Activated CD4-positive, alpha-beta memory T cell treated with anti-CD3 and anti-CD28 coated beads, Interleukin-2, amount 10 ng/mL, durations not matched to agents 7 days and 5 days (primary cell): ENCODE results near the gene RHOF. TPM values are rescaled to one million over a fixed set of nuclear protein-coding genes. Genes with fewer than 3 reads are reported as not detected.
A peak's percentile ranks its signal among the peaks of the same experiment; 100 is the strongest.
"Not testable (repeated sequence)": the region's sequence is repeated elsewhere in the genome, so short reads cannot be mapped to it uniquely, and the experiment has no call there.

Source experiments
- CTCF ChIA-PET: fragments of 350-600 bp; sonication (Branson Sonifier 250); formaldehyde crosslinking; loops from one replicate; lab custom pipeline; 2021; ENCODE audit warnings: antibody characterized with exemption, inconsistent platforms; lab: Charles Lee
- POLR2A ChIA-PET: fragments of 350-600 bp; sonication (Branson Sonifier 250); formaldehyde crosslinking; loops from one replicate; lab custom pipeline; 2021; ENCODE audit warnings: antibody characterized with exemption; lab: Charles Lee
- DNase-seq: peaks from one replicate; pipeline ENCODE4 v3.0.0-alpha.2; 2020
- H3K27ac Mint-ChIP-seq: one replicate; pipeline ENCODE4 v1.8.0; 2021; ENCODE audit warnings: mild to moderate bottlenecking, mixed read lengths
- H3K27me3 Mint-ChIP-seq: one replicate; pipeline ENCODE4 v1.8.0; 2021; ENCODE audit warnings: mixed read lengths
- H3K36me3 Mint-ChIP-seq: one replicate; pipeline ENCODE4 v1.8.0; 2021; ENCODE audit warnings: low read depth, mixed read lengths
- H3K4me1 Mint-ChIP-seq: one replicate; pipeline ENCODE4 v1.8.0; 2021; ENCODE audit warnings: mixed read lengths
- H3K4me3 Mint-ChIP-seq: one replicate; pipeline ENCODE4 v1.8.0; 2021; ENCODE audit warnings: mild to moderate bottlenecking, mixed read lengths
- H3K9me3 Mint-ChIP-seq: one replicate; pipeline ENCODE4 v1.8.0; 2021; ENCODE audit warnings: mixed read lengths
- total RNA-seq, 2 experiments: library from RNA; stranded (reverse); gene quantifications; one replicate each; pipeline ENCODE4 v1.2.3, GENCODE V29; 2021

Gene RHOF
- total RNA-seq, 2 experiments from 2014 or later: 157 to 163 TPM

DNA sequence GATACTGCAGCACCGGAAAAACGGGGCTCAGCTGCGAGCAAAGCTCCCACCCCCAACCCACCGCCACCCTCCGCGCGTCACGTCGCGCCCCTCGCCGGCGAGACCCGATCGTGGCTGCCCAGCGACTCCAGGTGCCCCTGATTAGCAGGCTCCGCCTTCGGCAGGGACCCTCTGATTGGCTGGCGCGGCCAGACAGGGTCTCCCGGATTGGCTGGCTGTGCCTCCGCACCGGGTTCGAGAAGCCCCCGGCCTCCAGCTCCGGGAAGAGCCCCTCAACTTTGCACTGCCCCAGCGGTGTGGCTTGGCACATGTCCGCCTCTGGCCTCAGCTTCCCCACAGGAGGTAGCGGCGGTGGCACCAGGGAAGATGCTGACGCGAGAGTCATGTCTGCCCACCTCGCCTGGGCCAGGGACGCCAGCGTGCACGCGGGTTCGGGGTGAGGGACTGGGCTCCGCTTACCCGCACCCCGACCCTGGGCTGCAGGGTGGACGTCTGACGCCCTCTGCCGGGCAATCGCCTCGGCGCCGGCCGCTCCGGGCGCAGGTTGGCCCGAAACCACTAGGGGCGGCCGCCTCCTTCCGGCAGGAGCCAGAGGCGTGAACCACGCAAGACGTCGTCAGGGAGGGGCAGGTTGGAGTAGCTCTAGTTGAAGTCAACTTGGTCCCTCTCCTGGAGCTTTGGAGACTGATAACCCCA lies 498 bp upstream of the RHOF start:
- Mint-ChIP-seq H3K4me3 (peak overlapping the region; percentile 92), H3K9me3 (no peaks in the 10 kb centered on the region), H3K27me3 (no peaks in the 10 kb centered on the region), H3K27ac (peak overlapping the region; percentile 90), H3K36me3 (peaks cover 51% of the 10 kb centered on the region), H3K4me1 (peaks cover 60% of the 10 kb centered on the region)
- ChIA-PET POLR2A (interaction anchor here (0.6 to 32.8 kb wide), 19 partner anchors 7 to 1440 kb away, joined by 3 to 1170 read pairs (median 4); partner anchors contain the start of genes ORAI1, PSMD9, RHOF and RNF34), CTCF (interaction anchor here (0.6 to 19.6 kb wide), 62 partner anchors 13 to 1501 kb away, joined by 3 to 683 read pairs (median 5); partner anchors contain the start of genes CFAP251, DIABLO, KDM2B and PSMD9)
- DNase-seq: peak; percentile 97

DNA sequence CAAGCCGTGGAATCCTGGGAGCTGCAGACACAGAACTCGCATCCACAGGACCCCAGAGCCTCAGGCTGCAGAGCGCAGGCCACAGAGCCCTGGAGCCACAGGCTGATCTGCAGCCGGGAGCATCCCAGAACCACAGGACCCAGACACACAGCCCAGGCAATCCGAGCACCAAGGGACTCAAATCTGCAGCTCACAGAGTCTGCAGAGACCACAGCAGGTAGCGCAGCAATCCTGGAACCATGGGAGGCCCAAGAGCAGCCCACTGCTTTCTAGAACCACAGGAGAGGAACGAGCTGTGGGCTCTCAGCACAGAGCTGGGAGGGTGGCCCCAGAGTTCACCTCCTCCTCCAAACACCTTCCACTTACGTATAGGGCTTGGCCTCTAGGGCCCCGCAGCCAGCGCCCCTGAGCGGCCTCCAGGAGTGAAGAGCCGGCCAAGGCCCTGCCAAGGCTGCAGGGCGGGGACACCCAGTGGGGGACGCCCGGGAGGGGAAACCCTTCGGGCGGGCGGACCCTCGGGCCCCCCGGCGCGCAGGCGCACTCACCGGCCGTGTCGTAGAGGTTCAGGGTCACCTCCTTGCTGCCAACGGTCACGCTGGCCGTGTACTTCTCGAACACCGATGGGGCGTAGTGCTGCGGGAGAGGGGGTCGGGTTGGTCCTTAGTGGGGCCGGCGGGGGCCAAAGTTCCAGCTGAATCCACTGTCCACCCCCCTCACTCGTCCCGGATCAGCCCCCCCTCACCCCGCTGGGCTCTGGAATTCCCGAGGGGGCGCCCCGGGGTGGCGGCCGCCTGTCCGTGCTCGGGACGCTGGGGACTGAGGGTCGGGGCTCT lies 665 bp downstream of the RHOF start:
- Mint-ChIP-seq H3K27me3 (no peaks in the 10 kb centered on the region), H3K4me3 (peak overlapping the region; percentile 92), H3K27ac (peak overlapping the region; percentile 99), H3K4me1 (peaks cover 61% of the 10 kb centered on the region), H3K9me3 (no peaks in the 10 kb centered on the region), H3K36me3 (peaks cover 45% of the 10 kb centered on the region)
- POLR2A ChIA-PET: interaction anchor here (0.8 to 32.8 kb wide), 9 partner anchors 5 to 288 kb away, joined by 3 to 1170 read pairs (median 9); partner anchors contain the start of genes ORAI1, PSMD9, RHOF and SETD1B
- peak; percentile 72 for DNase-seq
- CTCF ChIA-PET: interaction anchor here (0.5 to 19.6 kb wide), 15 partner anchors 14 to 734 kb away, joined by 3 to 683 read pairs (median 16); partner anchors contain the start of genes KDM2B, KNTC1, PSMD9 and RSRC2

DNA sequence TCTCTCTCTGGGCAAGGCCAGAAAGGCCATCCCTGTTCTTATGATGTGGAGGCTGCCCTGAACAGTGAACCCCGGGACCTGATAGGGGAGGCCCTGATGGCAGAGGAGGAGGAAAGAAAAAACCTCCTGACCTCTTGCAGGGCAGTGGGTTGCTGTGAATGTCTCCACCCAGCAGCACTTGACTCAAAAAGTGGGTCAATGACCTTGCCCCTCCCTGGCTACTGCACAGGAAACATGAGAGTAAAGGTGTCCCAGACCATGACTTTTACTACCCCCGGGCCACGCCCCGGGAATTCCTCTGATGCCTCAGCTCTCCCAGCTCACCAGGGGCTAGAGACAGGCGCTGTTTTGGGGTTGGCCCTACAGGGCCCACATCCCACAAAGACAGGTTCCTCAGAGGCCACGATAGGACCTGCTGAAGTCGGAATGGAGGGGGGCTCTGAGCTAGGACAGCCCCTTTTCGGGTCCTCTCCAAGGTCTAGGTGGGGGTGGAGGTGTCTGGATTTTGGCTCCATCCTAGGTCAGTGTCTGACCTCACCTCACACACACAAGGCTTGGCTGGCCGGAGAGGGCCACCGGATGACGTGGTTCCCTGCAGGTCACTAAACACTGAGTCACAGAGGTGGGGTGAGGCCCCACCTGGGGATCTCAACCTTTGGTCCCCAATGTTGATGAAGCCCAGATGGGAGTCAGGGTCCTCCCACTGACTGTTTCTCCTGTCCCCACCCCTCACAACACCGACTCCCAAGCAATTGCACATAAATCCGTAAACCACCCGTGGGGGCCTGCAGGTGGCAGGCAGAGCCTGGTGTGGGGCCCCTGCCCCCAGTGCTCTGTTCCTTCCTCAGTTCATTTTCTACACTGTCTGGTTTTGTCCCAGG lies 1.6 kb downstream of the RHOF start:
- H3K4me3 Mint-ChIP-seq: peak overlapping the region; percentile 92
- H3K4me1 Mint-ChIP-seq: peaks cover 63% of the 10 kb centered on the region
- CTCF ChIA-PET: interaction anchor here (0.5 to 19.6 kb wide), 6 partner anchors 13 to 735 kb away, joined by 3 to 683 read pairs (median 32); partner anchors contain the start of genes KNTC1, PSMD9, RSRC2 and SETD1B

DNA sequence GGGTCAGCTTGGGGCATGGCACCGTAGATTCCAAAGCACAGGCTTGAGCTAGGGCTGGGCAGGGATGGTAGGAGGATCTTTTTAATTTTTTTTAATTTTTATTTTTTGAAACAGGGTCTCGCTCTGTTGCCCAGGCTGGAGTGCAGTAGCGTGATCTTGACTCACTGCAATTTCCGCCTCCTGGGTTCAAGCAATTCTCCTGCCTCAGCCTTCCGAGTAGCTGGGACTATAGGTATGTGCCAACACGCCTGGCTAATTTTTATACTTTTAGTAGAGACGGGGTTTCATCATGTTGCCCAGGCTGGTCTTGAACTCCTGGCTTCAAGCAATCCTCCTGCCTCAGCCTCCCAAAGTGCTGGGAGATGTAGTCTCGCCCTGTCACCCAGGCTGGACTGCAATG lies 2.7 kb downstream of the RHOF start:
- ChIA-PET CTCF (interaction anchor here (1.4 to 19.6 kb wide), 3 partner anchors 12 to 98 kb away, joined by 5 to 683 read pairs (median 380); partner anchors contain the start of genes PSMD9 and SETD1B), POLR2A (interaction anchor here (1.2 to 32.8 kb wide), 7 partner anchors 3 to 210 kb away, joined by 3 to 1170 read pairs (median 6); partner anchors contain the start of genes KDM2B, PSMD9, RHOF and SETD1B)
- not testable (repeated sequence) for DNase-seq, H3K27me3 Mint-ChIP-seq, H3K9me3 Mint-ChIP-seq
- peaks cover 70% of the 10 kb centered on the region for H3K4me1 Mint-ChIP-seq
- peaks cover 56% of the 10 kb centered on the region for H3K36me3 Mint-ChIP-seq
- peak overlapping the region; percentile 99 for H3K27ac Mint-ChIP-seq
- H3K4me3 Mint-ChIP-seq: peak overlapping the region; percentile 92

More for the DNA sequence above, 1.6 kb downstream of the RHOF start:
- peak; percentile 55 for DNase-seq
- Mint-ChIP-seq H3K27me3 (no peaks in the 10 kb centered on the region), H3K9me3 (no peaks in the 10 kb centered on the region), H3K36me3 (peaks cover 47% of the 10 kb centered on the region), H3K27ac (peak overlapping the region; percentile 99)
- POLR2A ChIA-PET: interaction anchor here (0.9 to 32.8 kb wide), 10 partner anchors 5 to 289 kb away, joined by 3 to 1170 read pairs (median 5); partner anchors contain the start of genes KDM2B, PSMD9, RHOF and SETD1B

DNA sequence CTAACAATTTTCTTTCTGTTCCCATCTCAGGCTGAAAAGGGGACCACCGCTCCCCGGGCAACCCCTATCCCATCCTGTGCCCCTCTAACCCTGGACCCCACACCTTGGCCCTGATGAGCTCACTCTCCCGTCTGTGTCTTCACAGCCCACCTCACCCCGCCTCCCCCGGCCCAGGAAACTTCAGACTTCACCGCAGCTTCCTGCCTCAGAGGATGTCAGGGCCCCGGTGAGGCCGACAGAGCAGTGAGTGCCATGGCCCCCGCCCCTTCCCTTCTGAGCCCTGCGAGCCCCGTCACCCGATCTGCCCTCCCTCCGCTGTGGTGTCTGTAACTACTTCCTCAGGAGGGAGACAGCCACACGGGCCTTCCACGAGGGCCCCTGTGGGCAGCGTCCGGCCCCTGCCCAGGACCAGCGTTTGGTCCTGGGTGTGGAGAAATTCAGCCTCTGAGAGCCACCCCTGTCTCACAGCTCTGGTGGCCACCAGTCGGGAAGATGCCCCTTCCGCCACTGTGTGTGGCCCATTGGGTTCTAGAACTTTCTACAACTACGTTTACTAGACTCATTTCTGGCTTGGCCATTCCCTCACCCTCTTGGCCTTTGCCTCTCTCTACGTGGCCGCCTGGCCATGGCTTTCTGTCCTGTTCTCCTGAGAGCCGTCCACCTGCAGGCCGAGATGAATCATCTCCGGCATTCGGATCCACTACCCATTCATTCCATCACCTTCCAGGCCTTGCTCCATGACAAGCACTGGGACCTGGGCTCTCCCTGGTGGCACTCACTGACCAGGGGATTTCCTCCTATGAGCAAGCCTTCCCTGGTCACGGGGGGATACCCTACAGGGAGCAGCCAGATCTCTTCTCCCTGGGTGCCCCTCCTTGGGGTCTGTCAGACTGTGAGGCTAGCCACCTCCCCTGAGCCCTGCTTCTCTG lies 3.4 kb downstream of the RHOF start:
- Mint-ChIP-seq H3K36me3 (peaks cover 56% of the 10 kb centered on the region), H3K27ac (peak overlapping the region; percentile 99)

DNA sequence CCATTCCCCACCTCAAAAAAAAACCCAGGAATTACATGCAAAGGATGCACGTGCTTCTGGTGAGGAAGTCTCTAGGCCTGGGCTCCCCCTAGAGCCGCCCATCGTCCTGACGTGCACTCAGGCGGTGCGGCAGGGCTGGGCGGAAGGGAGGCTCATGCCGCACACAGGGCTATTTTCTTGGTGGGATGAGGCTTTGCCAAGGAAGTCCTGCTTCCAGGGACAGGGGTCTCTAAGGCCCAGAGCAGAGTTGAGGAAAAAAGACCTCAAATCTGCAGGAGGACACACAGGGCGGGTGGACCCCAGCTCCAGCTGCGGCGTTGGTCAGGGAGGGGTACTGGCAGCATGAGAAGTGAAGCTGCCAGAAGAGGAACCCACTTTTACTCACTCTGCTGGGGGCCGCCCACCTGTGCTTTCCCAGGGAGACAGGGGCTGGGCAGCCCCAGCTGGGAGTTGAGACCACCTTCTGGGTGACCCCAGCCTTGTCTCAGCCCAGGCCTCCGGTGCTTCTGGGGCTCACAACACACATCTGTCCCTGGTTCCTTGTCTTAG lies 4.2 kb downstream of the RHOF start:
- Mint-ChIP-seq H3K9me3 (no peaks in the 10 kb centered on the region), H3K4me3 (peak overlapping the region; percentile 92), H3K27me3 (no peaks in the 10 kb centered on the region), H3K27ac (peak overlapping the region; percentile 99), H3K4me1 (peaks cover 70% of the 10 kb centered on the region), H3K36me3 (peaks cover 62% of the 10 kb centered on the region)
- ChIA-PET CTCF (interaction anchor here (0.5 to 19.6 kb wide), 10 partner anchors 9 to 129 kb away, joined by 3 to 683 read pairs (median 4); partner anchors contain the start of genes CFAP251, PSMD9, SETD1B and TMEM120B), POLR2A (interaction anchor here (0.6 to 32.8 kb wide), 12 partner anchors 2 to 1588 kb away, joined by 3 to 1170 read pairs (median 3); partner anchors contain the start of genes KDM2B, ORAI1, PSMD9 and RHOF)
- peak; percentile 59 for DNase-seq

More for the DNA sequence above, 3.4 kb downstream of the RHOF start:
- Mint-ChIP-seq H3K9me3 (no peaks in the 10 kb centered on the region), H3K27me3 (no peaks in the 10 kb centered on the region), H3K4me3 (peak overlapping the region; percentile 92), H3K4me1 (peaks cover 70% of the 10 kb centered on the region)
- CTCF ChIA-PET: interaction anchor here (0.5 to 19.6 kb wide), 10 partner anchors 8 to 129 kb away, joined by 3 to 683 read pairs (median 4); partner anchors contain the start of genes CFAP251, PSMD9, SETD1B and TMEM120B
- peak; percentile 96 for DNase-seq
- POLR2A ChIA-PET: interaction anchor here (0.6 to 32.8 kb wide), 14 partner anchors 3 to 1589 kb away, joined by 3 to 1170 read pairs (median 4); partner anchors contain the start of genes KDM2B, ORAI1, PSMD9 and RHOF

DNA sequence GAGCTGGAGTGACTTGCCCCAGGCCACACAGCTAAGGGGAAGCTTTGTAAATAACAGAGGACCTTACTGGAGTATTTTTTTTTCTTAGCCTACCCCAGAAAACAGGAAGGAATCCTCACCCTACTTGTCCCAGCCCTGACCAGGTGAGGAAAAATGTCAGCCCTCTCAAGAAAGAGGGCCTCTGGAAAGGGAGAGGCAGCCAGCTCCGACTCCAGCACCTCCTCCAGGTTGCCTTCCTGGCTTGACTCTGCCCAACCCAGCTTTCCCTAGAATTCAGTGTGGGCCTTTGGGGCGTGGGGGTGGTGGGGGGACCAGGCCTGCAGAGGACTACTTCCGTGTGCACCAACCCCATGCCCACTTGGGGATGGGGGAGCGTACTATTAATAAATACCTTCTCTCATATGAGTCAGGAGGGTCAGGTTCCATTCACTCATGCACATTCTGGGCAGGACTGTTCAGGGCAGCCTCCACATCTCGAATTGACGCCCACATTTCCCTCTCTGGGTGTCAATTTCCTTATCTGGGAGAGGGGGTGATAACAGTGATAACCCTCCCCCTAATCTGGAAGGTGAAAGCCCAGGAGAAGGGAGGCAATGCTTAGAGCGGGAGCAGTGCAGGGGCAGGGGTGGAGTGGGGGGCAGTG lies 5.2 kb downstream of the RHOF start:
- Mint-ChIP-seq H3K36me3 (peaks cover 67% of the 10 kb centered on the region), H3K9me3 (no peaks in the 10 kb centered on the region), H3K4me3 (peak overlapping the region; percentile 92), H3K4me1 (peaks cover 77% of the 10 kb centered on the region), H3K27me3 (no peaks in the 10 kb centered on the region), H3K27ac (peak overlapping the region; percentile 99)
- ChIA-PET CTCF (interaction anchor here (0.7 to 19.6 kb wide), 4 partner anchors 9 to 300 kb away, joined by 3 to 683 read pairs (median 192); partner anchors contain the start of gene SETD1B), POLR2A (interaction anchor here (0.6 to 32.8 kb wide), 9 partner anchors 1 to 389 kb away, joined by 3 to 1170 read pairs (median 4); partner anchors contain the start of genes PSMD9, RHOF, RNF34 and SETD1B)
- no peak for DNase-seq

DNA sequence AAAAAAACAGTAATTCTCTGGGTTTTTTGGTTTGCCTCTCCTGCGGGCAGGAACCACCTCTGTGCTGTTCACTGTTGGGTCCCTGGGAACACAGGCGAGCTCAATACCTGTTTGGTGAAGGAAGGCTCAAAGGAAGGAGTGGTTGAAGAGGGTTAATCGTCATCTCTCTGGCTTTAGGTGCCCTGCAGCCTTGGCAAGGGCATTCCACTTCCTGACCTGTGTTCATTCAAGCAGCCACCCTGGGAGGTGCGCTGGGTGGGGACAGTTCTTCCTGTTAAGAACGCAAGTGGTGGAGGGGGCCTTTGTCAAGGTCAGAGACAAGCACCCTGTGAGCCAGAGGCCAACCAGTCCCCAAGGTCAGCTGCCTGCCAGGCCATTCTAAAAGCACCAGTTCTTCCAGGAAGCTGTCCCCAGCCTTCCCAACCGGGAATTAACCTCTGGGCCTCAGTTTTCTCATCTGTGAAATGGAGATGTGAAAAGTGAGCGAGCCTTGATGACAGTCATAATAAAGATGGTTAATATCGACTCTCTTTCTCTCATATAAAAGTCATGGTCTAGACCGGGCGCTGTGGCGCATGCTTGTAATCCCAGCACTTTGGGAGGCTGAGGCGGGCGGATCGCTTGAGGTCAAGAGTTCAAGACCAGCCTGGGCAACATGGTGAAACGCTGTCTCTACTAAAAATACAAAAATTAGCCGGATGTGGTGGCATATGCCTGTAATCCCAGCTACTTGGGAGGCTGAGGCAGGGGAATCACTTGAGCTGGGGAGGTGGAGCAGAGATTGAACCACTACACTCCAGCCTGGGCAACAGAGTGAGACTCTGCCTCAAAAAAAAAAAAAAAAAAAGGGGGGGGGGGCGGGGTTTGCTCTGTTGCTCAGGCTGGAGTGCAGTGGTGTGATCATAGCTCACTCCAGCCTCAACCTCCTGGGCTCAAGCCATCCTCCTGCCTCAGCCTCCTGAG lies 6.1 kb downstream of the RHOF start:
- Mint-ChIP-seq H3K4me3 (peak overlapping the region; percentile 92), H3K27ac (peak overlapping the region; percentile 99), H3K36me3 (peaks cover 69% of the 10 kb centered on the region), H3K27me3 (no peaks in the 10 kb centered on the region), H3K9me3 (no peaks in the 10 kb centered on the region), H3K4me1 (peaks cover 86% of the 10 kb centered on the region)
- DNase-seq: peak; percentile 66
- ChIA-PET CTCF (interaction anchor here (0.6 to 19.6 kb wide), 8 partner anchors 3 to 1668 kb away, joined by 3 to 683 read pairs (median 4); partner anchors contain the start of genes PSMD9, RHOF and SETD1B), POLR2A (interaction anchor here (0.6 to 32.8 kb wide), 11 partner anchors 0 to 749 kb away, joined by 3 to 1170 read pairs (median 4); partner anchors contain the start of genes ORAI1, PSMD9, RHOF and RNF34)

DNA sequence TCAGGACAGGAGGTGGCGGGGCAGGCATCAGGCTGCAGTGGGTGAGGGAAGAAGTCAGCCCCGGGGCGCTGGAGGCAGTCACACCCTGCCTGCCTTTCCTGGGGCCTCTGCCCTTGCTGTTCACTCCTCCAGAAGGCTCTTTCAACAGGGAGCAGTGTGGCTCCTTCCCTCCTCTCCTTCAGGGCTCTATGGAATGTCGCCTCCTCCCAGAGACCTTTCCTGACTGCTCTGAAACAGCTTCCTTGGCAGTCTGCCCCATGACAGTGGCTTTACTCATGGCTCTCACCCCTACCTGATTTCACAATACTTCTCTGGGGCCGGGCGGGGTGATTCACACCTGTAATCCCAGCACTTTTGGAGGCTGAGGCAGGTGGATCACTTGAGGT lies 7.1 kb downstream of the RHOF start:
- ChIA-PET POLR2A (interaction anchor here (0.8 to 32.8 kb wide), 3 partner anchors 10 to 160 kb away, joined by 4 to 1170 read pairs (median 5); partner anchors contain the start of genes ORAI1, RHOF and SETD1B), CTCF (interaction anchor here (1.3 to 19.6 kb wide), 4 partner anchors 4 to 102 kb away, joined by 3 to 683 read pairs (median 380); partner anchors contain the start of genes PSMD9, RHOF and SETD1B)
- Mint-ChIP-seq H3K36me3 (peaks cover 69% of the 10 kb centered on the region), H3K27me3 (no peaks in the 10 kb centered on the region), H3K4me3 (peak overlapping the region; percentile 92), H3K9me3 (no peaks in the 10 kb centered on the region), H3K4me1 (peaks cover 92% of the 10 kb centered on the region), H3K27ac (peak overlapping the region; percentile 99)
- peak; percentile 58 for DNase-seq
